Small intestine (tissue), 7 donors: ENCODE measurements around the gene CENPB. TPM values are rescaled to one million over a fixed set of nuclear protein-coding genes. Genes with fewer than 3 reads are reported as not detected.

ENCODE experiments used
- DNase-seq, 2 donors: peaks; one replicate each; pipeline versions ENCODE4 v3.0.0 to v3.0.0-alpha.2; 2013
- FAIRE-seq: peaks from 2 replicates; lab custom pipeline; 2012; peaks lifted over from hg19 to GRCh38; lab: Jason Lieb, UNC
- H3K27ac ChIP-seq, 3 donors: one replicate each; pipeline ENCODE4 v1.5.1; 2013; ENCODE audit warnings: low read length in 2 of 3, mild to moderate bottlenecking in 2 of 3, control low read depth in 1 of 3, inconsistent platforms in 1 of 3, low read depth in 1 of 3, moderate library complexity in 1 of 3
- H3K27me3 ChIP-seq, 3 donors: one replicate each; pipeline ENCODE4 v1.6.1; 2013; ENCODE audit warnings: low read length in 3 of 3, inconsistent platforms in 1 of 3; ENCODE audit not compliant: control insufficient read depth in 3 of 3, insufficient read depth in 3 of 3
- H3K36me3 ChIP-seq, 3 donors: one replicate each; pipeline ENCODE4 v1.6.1; 2013; ENCODE audit warnings: low read length in 3 of 3, inconsistent platforms in 1 of 3, low read depth in 1 of 3, mild to moderate bottlenecking in 1 of 3, moderate library complexity in 1 of 3; ENCODE audit not compliant: control insufficient read depth in 3 of 3, insufficient read depth in 2 of 3
- H3K4me1 ChIP-seq, 3 donors: one replicate each; pipeline ENCODE4 v1.6.1; 2013; ENCODE audit warnings: low read length in 2 of 3, inconsistent platforms in 1 of 3, low read depth in 1 of 3, mild to moderate bottlenecking in 1 of 3, moderate library complexity in 1 of 3; ENCODE audit not compliant: control insufficient read depth in 3 of 3, insufficient read depth in 2 of 3
- H3K4me3 ChIP-seq, 3 donors: one replicate each; pipeline ENCODE4 v1.5.1; 2013; ENCODE audit warnings: low read length in 3 of 3, control low read depth in 1 of 3, inconsistent platforms in 1 of 3, low read depth in 1 of 3, mild to moderate bottlenecking in 1 of 3, moderate library complexity in 1 of 3
- H3K9me3 ChIP-seq, 2 donors: one replicate each; pipeline ENCODE4 v1.6.1; 2013; ENCODE audit warnings: low read depth in 1 of 2, low read length in 1 of 2; ENCODE audit not compliant: control insufficient read depth in 2 of 2, insufficient read depth in 1 of 2
- WGBS, 3 donors: extraction: QIAGEN DNeasy Blood & Tissue Kit; methylation state at CpG; one replicate each; pipeline ENCODE4 v1.1.7; 2013; 5-methylcytosine and 5-hydroxymethylcytosine counted together
- polyA plus RNA-seq, 4 donors: library from polyadenylated mRNA; stranded (reverse) in 3 of 4; unstranded in 1 of 4; fragments of 200-250 nt in 3 of 4; fragments of 120-200 nt in 1 of 4; gene quantifications; one replicate each; pipeline versions ENCODE4 v1.2.1 to v1.2.3, GENCODE V29; 2013
- donor health status: healthy with polysubstance abuse.
- donor health status: control.
- donor health status: control.
- donor health status: Bipolar disorder and iron deficiency.
- donor health status: healthy.

The CENPB gene
- polyA plus RNA-seq, 4 donors = 54.7 to 73.2 (median 60.5) TPM

GRCh38 chr20:3821996-3822395, 35.5 kb upstream of the CENPB start:
- Histone ChIP-seq H3K9me3 (no peaks in the 10 kb centered on the region), H3K27ac (no peak overlapping the region), H3K36me3 (peaks cover 6 to 48% (median 16%) of the 10 kb centered on the region in 3 donors), H3K4me1 (peaks cover 0 to 24% (median 4%) of the 10 kb centered on the region in 3 donors), H3K27me3 (no peaks in the 10 kb centered on the region), H3K4me3 (no peak overlapping the region)
- WGBS, 3 donors = 94 to 96% (median 95%) methylated on average over 14 of the region's 14 CpGs
- FAIRE-seq = no peak
- no peak for DNase-seq

GRCh38 chr20:3820901-3821727, 34.6 kb upstream of the CENPB start:
- no peaks in the 10 kb centered on the region for H3K9me3 ChIP-seq
- DNase-seq (no peak), FAIRE-seq (no peak)
- H3K36me3 ChIP-seq = peaks cover 6 to 39% (median 16%) of the 10 kb centered on the region in 3 donors
- peak overlapping the region; percentile 66 to 91 (median 70) for H3K4me3 ChIP-seq
- peak overlapping the region; percentile 98 to 100 (median 99) for H3K27ac ChIP-seq
- no peaks in the 10 kb centered on the region for H3K27me3 ChIP-seq
- H3K4me1 ChIP-seq = peaks cover 0 to 24% (median 4%) of the 10 kb centered on the region in 3 donors
- 26 to 41% (median 35%) methylated on average over 20 of the region's 20 CpGs for WGBS, 3 donors

GRCh38 chr20:3820048-3820900, 33.7 kb upstream of the CENPB start, which contains the start of gene AP5S1:
AP5S1 (plus strand) TSS chr20:3820547; CDS start chr20:3822118, 1,571 bp downstream.
- Histone ChIP-seq H3K36me3 (peaks cover 6 to 30% (median 16%) of the 10 kb centered on the region in 3 donors), H3K9me3 (no peaks in the 10 kb centered on the region), H3K4me3 (peak within 1 kb of the TSS; percentile 66 to 91 (median 70)), H3K27me3 (no peaks in the 10 kb centered on the region), H3K27ac (peak within 1 kb of the TSS; percentile 98 to 100 (median 99)), H3K4me1 (peaks cover 0 to 24% (median 4%) of the 10 kb centered on the region in 3 donors)
- 0% methylated on average over 80 to 96 of the region's 96 CpGs for WGBS, 3 donors
- peak; percentile 96 to 99 for DNase-seq
- FAIRE-seq = no peak

GRCh38 chr20:3819411-3820047, 33.0 kb upstream of the CENPB start:
- Histone ChIP-seq H3K36me3 (peaks cover 6 to 23% (median 16%) of the 10 kb centered on the region in 3 donors), H3K4me1 (peaks cover 0 to 24% (median 4%) of the 10 kb centered on the region in 3 donors), H3K27me3 (no peaks in the 10 kb centered on the region), H3K4me3 (peak overlapping the region in 2 of 3 donors; percentile 70 to 91), H3K27ac (peak overlapping the region; percentile 98 to 100 (median 99)), H3K9me3 (no peaks in the 10 kb centered on the region)
- peak in 1 of 2 donors; percentile 20 for DNase-seq
- 59 to 65% (median 63%) methylated on average over 19 to 20 of the region's 20 CpGs for WGBS, 3 donors
- no peak for FAIRE-seq

GRCh38 chr20:3818155-3819151, 31.9 kb upstream of the CENPB start:
- Histone ChIP-seq H3K27me3 (no peaks in the 10 kb centered on the region), H3K27ac (peak overlapping the region; percentile 60 to 98 (median 63)), H3K4me1 (peaks cover 0 to 30% (median 4%) of the 10 kb centered on the region in 3 donors), H3K36me3 (peaks cover 4 to 12% (median 5%) of the 10 kb centered on the region in 3 donors), H3K9me3 (no peaks in the 10 kb centered on the region), H3K4me3 (no peak overlapping the region)
- DNase-seq (peak; percentile 85 to 88), FAIRE-seq (no peak)
- 49 to 77% (median 59%) methylated on average over 8 of the region's 8 CpGs for WGBS, 3 donors

GRCh38 chr20:3815703-3816315, 29.3 kb upstream of the CENPB start:
- FAIRE-seq = no peak
- peak overlapping the region in 2 of 3 donors; percentile 2 to 3 for H3K27ac ChIP-seq
- H3K4me1 ChIP-seq = peaks cover 6 to 48% (median 11%) of the 10 kb centered on the region in 3 donors
- no peaks in the 10 kb centered on the region for H3K36me3 ChIP-seq
- H3K4me3 ChIP-seq = no peak overlapping the region
- H3K27me3 ChIP-seq = no peaks in the 10 kb centered on the region
- peak in 1 of 2 donors; percentile 38 for DNase-seq
- H3K9me3 ChIP-seq = no peaks in the 10 kb centered on the region
- 69 to 82% (median 71%) methylated on average over 9 of the region's 9 CpGs for WGBS, 3 donors

GRCh38 chr20:3814928-3815495, 28.5 kb upstream of the CENPB start:
- 63 to 74% (median 70%) methylated on average over 7 of the region's 7 CpGs for WGBS, 3 donors
- H3K27ac ChIP-seq = no peak overlapping the region
- FAIRE-seq (no peak), DNase-seq (no peak)
- H3K9me3 ChIP-seq = no peaks in the 10 kb centered on the region
- H3K36me3 ChIP-seq = no peaks in the 10 kb centered on the region
- H3K4me3 ChIP-seq = no peak overlapping the region
- peaks cover 6 to 48% (median 11%) of the 10 kb centered on the region in 3 donors for H3K4me1 ChIP-seq
- no peaks in the 10 kb centered on the region for H3K27me3 ChIP-seq
